MM.1S (cell line): ENCODE data around the gene TMEM242.

Experiments
- DNase-seq: peaks from one replicate; pipeline ENCODE4 v3.0.0-alpha.2; 2015
- H2AFZ ChIP-seq: fragments of 300-600 bp; sonication (generic); 2 replicates; pipeline ENCODE4 v1.6.0; 2016; ENCODE audit warnings: antibody characterized with exemption, low read length
- H3F3A ChIP-seq: fragments of 300-600 bp; sonication (generic); 2 replicates; pipeline ENCODE4 v1.6.1; 2016; ENCODE audit warnings: mild to moderate bottlenecking, antibody characterized with exemption, low read length, moderate library complexity, mixed read lengths; ENCODE audit not compliant: insufficient read depth
- H3K27ac ChIP-seq: fragments of 300-600 bp; sonication (generic); 2 replicates; pipeline ENCODE4 v1.5.1; 2016; ENCODE audit warnings: mild to moderate bottlenecking, low read length
- H3K27me3 ChIP-seq: fragments of 300-600 bp; sonication (generic); replicated peaks from 2 replicates; pipeline ENCODE4 v1.6.0; 2016; ENCODE audit warnings: low read length; ENCODE audit not compliant: insufficient read depth
- H3K36me3 ChIP-seq: fragments of 300-600 bp; sonication (generic); replicated peaks from 2 replicates; pipeline ENCODE4 v1.6.1; 2016; ENCODE audit warnings: mild to moderate bottlenecking, low read length, mixed read lengths; ENCODE audit not compliant: insufficient read depth
- H3K4me1 ChIP-seq: fragments of 300-600 bp; sonication (generic); 2 replicates; pipeline ENCODE4 v1.6.1; 2016; ENCODE audit warnings: low read length, mixed read lengths
- H3K4me2 ChIP-seq: fragments of 300-600 bp; sonication (generic); 2 replicates; pipeline ENCODE4 v1.6.0; 2016; ENCODE audit warnings: low read depth, low read length
- H3K4me3 ChIP-seq: fragments of 300-600 bp; sonication (generic); 2 replicates; pipeline ENCODE4 v1.5.1; 2016; ENCODE audit warnings: low read length, mixed read lengths
- H3K79me2 ChIP-seq: fragments of 300-600 bp; sonication (generic); 2 replicates; pipeline ENCODE4 v1.6.1; 2016; ENCODE audit warnings: mixed run types, low read length, mixed read lengths
- H3K9ac ChIP-seq: fragments of 300-600 bp; sonication (generic); 2 replicates; pipeline ENCODE4 v1.6.1; 2016; ENCODE audit warnings: low read length, mixed read lengths
- H3K9me2 ChIP-seq: fragments of 300-600 bp; sonication (generic); replicated peaks from 2 replicates; pipeline ENCODE4 v1.6.1; 2016; ENCODE audit warnings: mild to moderate bottlenecking, low read length, mixed read lengths; ENCODE audit not compliant: insufficient read depth
- H3K9me3 ChIP-seq: fragments of 300-600 bp; sonication (generic); replicated peaks from 2 replicates; pipeline ENCODE4 v1.6.1; 2016; ENCODE audit warnings: mild to moderate bottlenecking, low read length, mixed read lengths; ENCODE audit not compliant: insufficient read depth
- H4K20me1 ChIP-seq: fragments of 300-600 bp; sonication (generic); 2 replicates; pipeline ENCODE4 v1.6.1; 2016; ENCODE audit warnings: mild to moderate bottlenecking, low read length, moderate library complexity, mixed read lengths; ENCODE audit not compliant: insufficient read depth
- EZH2 ChIP-seq: fragments of 300-600 bp; sonication (generic); optimal IDR thresholded peaks from 2 replicates; pipeline ENCODE3; 2017; ENCODE audit warnings: low read depth, mild to moderate bottlenecking, antibody characterized with exemption, low read length, mixed read lengths
- EZH2phosphoT487 ChIP-seq: fragments of 300-600 bp; sonication (generic); IDR thresholded peaks from 2 replicates; pipeline ENCODE4 v1.6.1; 2018; ENCODE audit warnings: antibody characterized with exemption, low read length
- TF ChIP-seq, protein P1 (sequence below): fragments of 300-600 bp; sonication (generic); IDR thresholded peaks from 2 replicates; pipeline ENCODE4 v1.5.1; 2016; ENCODE audit warnings: antibody characterized with exemption, low read length, mixed read lengths

Gene TMEM242

DNA sequence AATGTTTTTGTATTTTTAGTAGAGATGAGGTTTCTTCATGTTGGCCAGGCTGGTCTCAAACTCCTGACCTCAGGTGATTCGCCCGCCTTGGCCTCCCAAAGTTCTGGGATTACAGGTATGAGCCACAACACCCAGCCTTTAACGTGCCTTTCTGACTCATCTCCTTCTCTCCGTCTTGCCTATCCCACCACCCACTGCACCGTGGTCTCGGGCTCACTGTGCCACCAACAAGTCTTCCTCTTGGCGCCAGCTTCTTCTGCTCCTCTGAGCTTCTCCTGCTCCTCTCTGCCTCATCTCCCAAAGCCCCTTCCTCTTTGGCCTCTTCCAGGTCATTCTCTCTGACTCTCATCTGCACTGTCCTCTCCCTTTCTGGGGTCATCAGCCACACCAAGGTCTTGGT, 41.0 kb downstream of the TMEM242 start:
- Histone ChIP-seq H3K9me2 (no peaks in the 10 kb centered on the region), H4K20me1 (no peaks in the 10 kb centered on the region), H2AFZ (no peak overlapping the region), H3K79me2 (no peaks in the 10 kb centered on the region), H3K4me3 (no peak overlapping the region), H3K4me2 (no peak overlapping the region), H3K27ac (no peak overlapping the region), H3F3A (no peaks in the 10 kb centered on the region), H3K9ac (no peak overlapping the region), H3K36me3 (no peaks in the 10 kb centered on the region), H3K4me1 (no peaks in the 10 kb centered on the region), H3K9me3 (no peaks in the 10 kb centered on the region), H3K27me3 (no peaks in the 10 kb centered on the region)
- TF ChIP-seq EZH2 (no peak), EZH2phosphoT487 (no peak)
- TF ChIP-seq, protein P1, sequence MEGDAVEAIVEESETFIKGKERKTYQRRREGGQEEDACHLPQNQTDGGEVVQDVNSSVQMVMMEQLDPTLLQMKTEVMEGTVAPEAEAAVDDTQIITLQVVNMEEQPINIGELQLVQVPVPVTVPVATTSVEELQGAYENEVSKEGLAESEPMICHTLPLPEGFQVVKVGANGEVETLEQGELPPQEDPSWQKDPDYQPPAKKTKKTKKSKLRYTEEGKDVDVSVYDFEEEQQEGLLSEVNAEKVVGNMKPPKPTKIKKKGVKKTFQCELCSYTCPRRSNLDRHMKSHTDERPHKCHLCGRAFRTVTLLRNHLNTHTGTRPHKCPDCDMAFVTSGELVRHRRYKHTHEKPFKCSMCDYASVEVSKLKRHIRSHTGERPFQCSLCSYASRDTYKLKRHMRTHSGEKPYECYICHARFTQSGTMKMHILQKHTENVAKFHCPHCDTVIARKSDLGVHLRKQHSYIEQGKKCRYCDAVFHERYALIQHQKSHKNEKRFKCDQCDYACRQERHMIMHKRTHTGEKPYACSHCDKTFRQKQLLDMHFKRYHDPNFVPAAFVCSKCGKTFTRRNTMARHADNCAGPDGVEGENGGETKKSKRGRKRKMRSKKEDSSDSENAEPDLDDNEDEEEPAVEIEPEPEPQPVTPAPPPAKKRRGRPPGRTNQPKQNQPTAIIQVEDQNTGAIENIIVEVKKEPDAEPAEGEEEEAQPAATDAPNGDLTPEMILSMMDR, result no peak
- DNase-seq, result no peak

DNA sequence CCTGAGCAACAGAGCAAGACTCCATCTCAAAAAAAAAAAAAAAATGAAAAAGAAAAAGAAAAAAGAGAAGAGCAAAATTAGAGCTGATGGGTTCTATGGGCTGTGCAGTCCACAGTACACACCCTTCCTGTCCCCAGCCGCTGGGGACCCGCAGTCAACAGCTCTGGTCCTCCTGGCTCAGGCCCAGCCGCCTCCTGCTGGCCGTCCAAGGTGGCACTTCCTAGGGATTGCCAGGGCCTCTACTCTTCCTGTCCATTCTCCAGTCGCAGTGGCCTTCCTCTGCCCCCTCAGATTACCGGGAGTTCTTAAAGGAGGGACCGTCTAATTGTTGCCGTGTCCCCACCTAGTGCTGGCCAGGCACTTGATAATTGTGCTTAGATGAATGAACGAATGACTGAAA, 41.7 kb downstream of the TMEM242 start:
- Histone ChIP-seq H3K9ac (no peak overlapping the region), H3F3A (no peaks in the 10 kb centered on the region), H4K20me1 (no peaks in the 10 kb centered on the region), H3K27me3 (no peaks in the 10 kb centered on the region), H3K9me2 (no peaks in the 10 kb centered on the region), H3K79me2 (no peaks in the 10 kb centered on the region), H3K27ac (no peak overlapping the region), H3K36me3 (no peaks in the 10 kb centered on the region), H3K4me1 (no peaks in the 10 kb centered on the region), H2AFZ (no peak overlapping the region), H3K4me2 (no peak overlapping the region), H3K9me3 (no peaks in the 10 kb centered on the region), H3K4me3 (no peak overlapping the region)
- TF ChIP-seq, protein P1, result no peak
- TF ChIP-seq EZH2phosphoT487, result no peak
- TF ChIP-seq EZH2, result no peak
- DNase-seq, result no peak

DNA sequence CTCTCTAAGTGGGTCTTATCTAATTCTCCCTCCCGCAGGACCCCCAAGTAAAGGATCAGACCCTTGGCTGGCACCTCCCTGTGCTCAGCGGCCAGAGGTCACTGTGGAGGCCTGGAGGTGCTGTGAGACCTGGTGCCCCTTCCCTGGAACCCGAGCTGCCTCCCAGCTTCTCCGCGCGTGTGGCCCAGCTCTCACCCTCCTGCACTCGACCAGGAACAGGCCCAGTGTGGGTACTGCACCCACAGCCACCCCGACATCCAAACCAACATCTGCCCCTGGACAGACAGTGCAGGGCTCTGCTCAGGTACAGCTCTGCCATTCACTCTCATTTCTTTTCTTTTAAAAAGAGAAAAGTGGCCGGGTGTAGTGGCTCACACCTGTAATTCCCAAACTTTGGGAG, 42.4 kb downstream of the TMEM242 start:
- no peaks in the 10 kb centered on the region for H3K4me1 ChIP-seq
- no peaks in the 10 kb centered on the region for H3K9me3 ChIP-seq
- TF ChIP-seq EZH2 (no peak), EZH2phosphoT487 (no peak)
- TF ChIP-seq, protein P1, result no peak
- no peaks in the 10 kb centered on the region for H3K36me3 ChIP-seq
- no peaks in the 10 kb centered on the region for H4K20me1 ChIP-seq
- no peaks in the 10 kb centered on the region for H3F3A ChIP-seq
- no peaks in the 10 kb centered on the region for H3K27me3 ChIP-seq
- no peak for DNase-seq
- H3K9me2 ChIP-seq, result no peaks in the 10 kb centered on the region
- no peak overlapping the region for H3K4me3 ChIP-seq
- H3K9ac ChIP-seq, result no peak overlapping the region
- H2AFZ ChIP-seq, result no peak overlapping the region
- no peak overlapping the region for H3K27ac ChIP-seq
- H3K4me2 ChIP-seq, result no peak overlapping the region
- H3K79me2 ChIP-seq, result no peaks in the 10 kb centered on the region
